HEK293 (cell line): ENCODE results near the gene CCDC149.

Experiments
- CTCF ChIA-PET: fragments of 350-600 bp; formaldehyde crosslinking; extraction: SDS; loops from one replicate; lab custom pipeline; 2021; ENCODE audit warnings: antibody characterized with exemption; lab: Yijun Ruan, JAX
- POLR2A ChIA-PET: fragments of 300-600 bp; formaldehyde crosslinking; extraction: SDS; loops from one replicate; lab custom pipeline; 2020; ENCODE audit warnings: antibody characterized with exemption, inconsistent platforms; lab: Yijun Ruan, JAX
- H3K27ac ChIP-seq: fragments of 200-500 bp; sonication (Bioruptor generic); 2 replicates; pipeline ENCODE4 v1.5.1; 2014; ENCODE audit warnings: low read depth, low read length, control low read depth, inconsistent platforms; ENCODE audit errors: extremely low read depth
- H3K36me3 ChIP-seq, 2 experiments: fragments of 200-500 bp in 1 of 2; sonication (Bioruptor generic) in 1 of 2; 1 replicate in 1 of 2; 2 replicates in 1 of 2; pipeline ENCODE4 v1.5.1; 2014 to 2017; ENCODE audit warnings: inconsistent platforms in 2 of 2, low read length in 2 of 2; ENCODE audit not compliant: control insufficient read depth in 2 of 2, insufficient read depth in 1 of 2
- H3K4me1 ChIP-seq: fragments of 200-500 bp; sonication (Bioruptor generic); 2 replicates; pipeline ENCODE4 v1.5.1; 2014; ENCODE audit warnings: mild to moderate bottlenecking, low read length, inconsistent platforms; ENCODE audit not compliant: control insufficient read depth, insufficient read depth
- H3K4me3 ChIP-seq: 2 replicates; pipeline ENCODE4 v1.5.1; 2011; ENCODE audit warnings: low read depth, mild to moderate bottlenecking, control low read depth, low read length, moderate library complexity
- H3K9me3 ChIP-seq: fragments of 200-500 bp; sonication (Bioruptor generic); 2 replicates; pipeline ENCODE4 v1.5.1; 2014; ENCODE audit warnings: low read depth, low read length, inconsistent platforms; ENCODE audit not compliant: control insufficient read depth, insufficient read depth
- SCRT2 ChIP-seq: fragments of 450-650 bp; formaldehyde crosslinking; IDR thresholded peaks from 2 replicates; pipeline ENCODE4 v1.5.1; 2016; ENCODE audit warnings: missing biosample characterization, missing genetic modification characterization
- ZBTB20 ChIP-seq: fragments of 450-650 bp; formaldehyde crosslinking; IDR thresholded peaks from 2 replicates; pipeline ENCODE4 v1.5.1; 2016; ENCODE audit warnings: missing biosample characterization, missing genetic modification characterization
- ZFHX2 ChIP-seq: fragments of 450-650 bp; formaldehyde crosslinking; conservative IDR thresholded peaks from 2 replicates; pipeline ENCODE4 v1.5.1; 2016; ENCODE audit warnings: missing biosample characterization, missing genetic modification characterization
- ZNF132 ChIP-seq: fragments of 450-650 bp; formaldehyde crosslinking; IDR thresholded peaks from 2 replicates; pipeline ENCODE4 v1.5.1; 2017; ENCODE audit warnings: missing biosample characterization, missing genetic modification characterization, borderline replicate concordance
- ZNF140 ChIP-seq: fragments of 450-650 bp; formaldehyde crosslinking; IDR thresholded peaks from 2 replicates; pipeline ENCODE4 v1.5.1; 2016; ENCODE audit warnings: missing biosample characterization, missing genetic modification characterization
- ZNF16 ChIP-seq: fragments of 450-650 bp; formaldehyde crosslinking; IDR thresholded peaks from 2 replicates; pipeline ENCODE4 v1.5.1; 2016; ENCODE audit warnings: low read depth, missing biosample characterization, missing genetic modification characterization
- ZNF214 ChIP-seq: fragments of 450-650 bp; formaldehyde crosslinking; IDR thresholded peaks from 2 replicates; pipeline ENCODE4 v1.5.1; 2017; ENCODE audit warnings: missing biosample characterization, mild to moderate bottlenecking, missing genetic modification characterization, borderline replicate concordance
- ZNF311 ChIP-seq: fragments of 450-650 bp; formaldehyde crosslinking; IDR thresholded peaks from 2 replicates; pipeline ENCODE4 v1.5.1; 2017; ENCODE audit warnings: missing biosample characterization, missing genetic modification characterization, borderline replicate concordance
- ZNF510 ChIP-seq: fragments of 450-650 bp; formaldehyde crosslinking; IDR thresholded peaks from 2 replicates; pipeline ENCODE4 v1.5.1; 2018; ENCODE audit warnings: mild to moderate bottlenecking, missing genetic modification characterization, missing biosample characterization; ENCODE audit not compliant: insufficient replicate concordance
- ZNF544 ChIP-seq: fragments of 450-650 bp; formaldehyde crosslinking; IDR thresholded peaks from 2 replicates; pipeline ENCODE4 v1.5.0; 2017; ENCODE audit warnings: missing biosample characterization, missing genetic modification characterization
- ZNF677 ChIP-seq: fragments of 450-650 bp; IDR thresholded peaks from 2 replicates; pipeline ENCODE4 v1.5.0; 2018; ENCODE audit warnings: missing biosample characterization, mild to moderate bottlenecking, missing genetic modification characterization, moderate library complexity
- ZSCAN16 ChIP-seq: fragments of 450-650 bp; formaldehyde crosslinking; IDR thresholded peaks from 2 replicates; pipeline ENCODE4 v1.5.1; 2016; ENCODE audit warnings: missing biosample characterization, missing genetic modification characterization
- TF ChIP-seq, protein P1 (sequence below): fragments of 450-650 bp; formaldehyde crosslinking; conservative IDR thresholded peaks from 2 replicates; pipeline ENCODE4 v1.5.1; 2016; ENCODE audit warnings: low read depth, missing biosample characterization, missing genetic modification characterization
- TF ChIP-seq, protein P2 (sequence below): fragments of 450-650 bp; formaldehyde crosslinking; IDR thresholded peaks from 2 replicates; pipeline ENCODE4 v1.5.1; 2017; ENCODE audit warnings: missing biosample characterization, missing genetic modification characterization
- TF ChIP-seq, protein P3 (sequence below): fragments of 450-650 bp; formaldehyde crosslinking; IDR thresholded peaks from 2 replicates; pipeline ENCODE4 v1.5.1; 2016; ENCODE audit warnings: missing biosample characterization, missing genetic modification characterization
- TF ChIP-seq, protein P4 (sequence below): fragments of 450-650 bp; formaldehyde crosslinking; IDR thresholded peaks from 2 replicates; pipeline ENCODE4 v1.5.1; 2016; ENCODE audit warnings: missing biosample characterization, missing genetic modification characterization, borderline replicate concordance

Gene CCDC149

DNA sequence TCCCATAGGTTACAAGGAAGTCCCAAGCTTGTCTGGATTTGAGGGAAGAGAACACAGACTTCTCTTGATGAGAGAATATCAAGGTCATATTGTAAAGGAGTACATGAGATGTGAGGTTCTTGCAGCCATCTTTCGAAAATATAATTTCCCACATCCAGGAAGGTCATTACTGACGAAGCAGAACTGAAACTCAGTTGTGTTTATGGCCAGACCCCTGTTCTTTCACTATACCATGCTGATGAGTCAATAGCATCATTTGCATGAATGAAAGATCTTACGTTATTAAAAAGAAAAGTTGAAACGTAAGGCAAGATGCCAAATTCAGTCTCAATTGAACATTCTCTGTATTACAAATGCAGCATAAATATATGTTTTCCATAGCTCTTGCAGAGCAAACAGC, 14.2 kb upstream of the CCDC149 start:
- TF ChIP-seq ZBTB20 (tag by site-specific recombination) (no peak), ZNF132 (tag by site-specific recombination) (no peak), ZSCAN16 (no peak)
- TF ChIP-seq, protein P1, sequence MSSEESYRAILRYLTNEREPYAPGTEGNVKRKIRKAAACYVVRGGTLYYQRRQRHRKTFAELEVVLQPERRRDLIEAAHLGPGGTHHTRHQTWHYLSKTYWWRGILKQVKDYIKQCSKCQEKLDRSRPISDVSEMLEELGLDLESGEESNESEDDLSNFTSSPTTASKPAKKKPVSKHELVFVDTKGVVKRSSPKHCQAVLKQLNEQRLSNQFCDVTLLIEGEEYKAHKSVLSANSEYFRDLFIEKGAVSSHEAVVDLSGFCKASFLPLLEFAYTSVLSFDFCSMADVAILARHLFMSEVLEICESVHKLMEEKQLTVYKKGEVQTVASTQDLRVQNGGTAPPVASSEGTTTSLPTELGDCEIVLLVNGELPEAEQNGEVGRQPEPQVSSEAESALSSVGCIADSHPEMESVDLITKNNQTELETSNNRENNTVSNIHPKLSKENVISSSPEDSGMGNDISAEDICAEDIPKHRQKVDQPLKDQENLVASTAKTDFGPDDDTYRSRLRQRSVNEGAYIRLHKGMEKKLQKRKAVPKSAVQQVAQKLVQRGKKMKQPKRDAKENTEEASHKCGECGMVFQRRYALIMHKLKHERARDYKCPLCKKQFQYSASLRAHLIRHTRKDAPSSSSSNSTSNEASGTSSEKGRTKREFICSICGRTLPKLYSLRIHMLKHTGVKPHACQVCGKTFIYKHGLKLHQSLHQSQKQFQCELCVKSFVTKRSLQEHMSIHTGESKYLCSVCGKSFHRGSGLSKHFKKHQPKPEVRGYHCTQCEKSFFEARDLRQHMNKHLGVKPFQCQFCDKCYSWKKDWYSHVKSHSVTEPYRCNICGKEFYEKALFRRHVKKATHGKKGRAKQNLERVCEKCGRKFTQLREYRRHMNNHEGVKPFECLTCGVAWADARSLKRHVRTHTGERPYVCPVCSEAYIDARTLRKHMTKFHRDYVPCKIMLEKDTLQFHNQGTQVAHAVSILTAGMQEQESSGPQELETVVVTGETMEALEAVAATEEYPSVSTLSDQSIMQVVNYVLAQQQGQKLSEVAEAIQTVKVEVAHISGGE: no peak
- TF ChIP-seq, all 188 proteins: peak for 0
- Histone ChIP-seq H3K27ac (no peak overlapping the region), H3K4me1 (no peaks in the 10 kb centered on the region), H3K36me3 (no peaks in the 10 kb centered on the region), H3K4me3 (no peak overlapping the region), H3K9me3 (no peaks in the 10 kb centered on the region)
- ChIA-PET CTCF (no interaction called here), POLR2A (no interaction called here)

DNA sequence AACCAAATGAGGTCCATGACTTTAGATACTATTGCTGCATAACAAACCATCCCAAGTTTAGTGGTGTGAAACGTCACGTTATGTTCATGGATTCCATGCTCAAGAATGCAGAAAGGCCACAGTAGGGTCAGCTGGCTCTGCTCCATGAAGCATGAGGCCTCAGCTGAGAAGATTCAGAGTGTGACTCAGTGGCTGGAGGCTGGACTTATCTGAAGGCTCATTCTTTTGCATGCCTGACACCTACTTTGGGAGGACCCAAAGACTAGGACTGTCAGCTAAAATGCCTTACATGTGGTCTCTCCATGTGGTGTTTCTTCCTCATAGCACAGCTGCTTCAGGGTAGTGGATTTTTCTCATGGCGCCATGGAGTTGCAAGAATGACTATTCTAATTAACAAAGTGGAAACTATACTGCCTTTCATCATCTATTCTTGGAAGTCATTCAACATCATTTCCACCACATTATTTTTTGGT, 11.5 kb upstream of the CCDC149 start:
- CTCF ChIA-PET: interaction anchor here (0.8 kb wide), 1 partner anchor 56 kb away, joined by 5 read pairs; no protein-coding TSS in a partner anchor

DNA sequence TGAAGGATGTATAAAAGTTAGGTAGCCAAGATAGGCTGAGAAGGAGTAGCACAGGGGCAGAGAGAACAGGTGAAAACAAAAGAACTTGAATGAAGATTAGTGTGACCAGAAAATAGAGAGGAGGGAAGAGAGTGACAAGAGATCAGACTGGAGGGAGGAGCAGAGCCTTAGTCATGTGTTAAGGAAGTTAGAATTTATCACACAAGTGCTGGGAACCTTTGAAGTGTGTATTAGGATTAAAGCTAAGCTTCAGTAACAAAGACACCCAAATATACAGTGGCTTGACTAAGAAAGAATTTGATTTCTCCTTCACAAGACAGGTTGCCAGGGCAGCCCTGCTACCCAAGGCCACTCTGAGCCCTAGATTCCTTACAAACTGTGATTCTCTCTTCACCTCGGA, 10.7 kb upstream of the CCDC149 start:
- no peaks in the 10 kb centered on the region for H3K9me3 ChIP-seq
- H3K4me3 ChIP-seq: no peak overlapping the region
- H3K4me1 ChIP-seq: no peaks in the 10 kb centered on the region
- ChIA-PET CTCF (no interaction called here), POLR2A (no interaction called here)
- H3K36me3 ChIP-seq: no peaks in the 10 kb centered on the region
- no peak overlapping the region for H3K27ac ChIP-seq
- TF ChIP-seq ZNF140 (tag by site-specific recombination) (no peak), ZNF677 (tag by site-specific recombination) (no peak), ZNF544 (tag by site-specific recombination) (no peak), SCRT2 (tag by site-specific recombination) (no peak), ZFHX2 (no peak), ZNF510 (tag by site-specific recombination) (no peak)
- TF ChIP-seq, protein P2, sequence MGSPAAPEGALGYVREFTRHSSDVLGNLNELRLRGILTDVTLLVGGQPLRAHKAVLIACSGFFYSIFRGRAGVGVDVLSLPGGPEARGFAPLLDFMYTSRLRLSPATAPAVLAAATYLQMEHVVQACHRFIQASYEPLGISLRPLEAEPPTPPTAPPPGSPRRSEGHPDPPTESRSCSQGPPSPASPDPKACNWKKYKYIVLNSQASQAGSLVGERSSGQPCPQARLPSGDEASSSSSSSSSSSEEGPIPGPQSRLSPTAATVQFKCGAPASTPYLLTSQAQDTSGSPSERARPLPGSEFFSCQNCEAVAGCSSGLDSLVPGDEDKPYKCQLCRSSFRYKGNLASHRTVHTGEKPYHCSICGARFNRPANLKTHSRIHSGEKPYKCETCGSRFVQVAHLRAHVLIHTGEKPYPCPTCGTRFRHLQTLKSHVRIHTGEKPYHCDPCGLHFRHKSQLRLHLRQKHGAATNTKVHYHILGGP: no peak

More for the DNA sequence above, 11.5 kb upstream of the CCDC149 start:
- Histone ChIP-seq H3K4me1 (no peaks in the 10 kb centered on the region), H3K27ac (no peak overlapping the region), H3K36me3 (no peaks in the 10 kb centered on the region), H3K9me3 (no peaks in the 10 kb centered on the region), H3K4me3 (no peak overlapping the region)
- TF ChIP-seq ZNF16 (tag by site-specific recombination): no peak
- TF ChIP-seq, protein P3, sequence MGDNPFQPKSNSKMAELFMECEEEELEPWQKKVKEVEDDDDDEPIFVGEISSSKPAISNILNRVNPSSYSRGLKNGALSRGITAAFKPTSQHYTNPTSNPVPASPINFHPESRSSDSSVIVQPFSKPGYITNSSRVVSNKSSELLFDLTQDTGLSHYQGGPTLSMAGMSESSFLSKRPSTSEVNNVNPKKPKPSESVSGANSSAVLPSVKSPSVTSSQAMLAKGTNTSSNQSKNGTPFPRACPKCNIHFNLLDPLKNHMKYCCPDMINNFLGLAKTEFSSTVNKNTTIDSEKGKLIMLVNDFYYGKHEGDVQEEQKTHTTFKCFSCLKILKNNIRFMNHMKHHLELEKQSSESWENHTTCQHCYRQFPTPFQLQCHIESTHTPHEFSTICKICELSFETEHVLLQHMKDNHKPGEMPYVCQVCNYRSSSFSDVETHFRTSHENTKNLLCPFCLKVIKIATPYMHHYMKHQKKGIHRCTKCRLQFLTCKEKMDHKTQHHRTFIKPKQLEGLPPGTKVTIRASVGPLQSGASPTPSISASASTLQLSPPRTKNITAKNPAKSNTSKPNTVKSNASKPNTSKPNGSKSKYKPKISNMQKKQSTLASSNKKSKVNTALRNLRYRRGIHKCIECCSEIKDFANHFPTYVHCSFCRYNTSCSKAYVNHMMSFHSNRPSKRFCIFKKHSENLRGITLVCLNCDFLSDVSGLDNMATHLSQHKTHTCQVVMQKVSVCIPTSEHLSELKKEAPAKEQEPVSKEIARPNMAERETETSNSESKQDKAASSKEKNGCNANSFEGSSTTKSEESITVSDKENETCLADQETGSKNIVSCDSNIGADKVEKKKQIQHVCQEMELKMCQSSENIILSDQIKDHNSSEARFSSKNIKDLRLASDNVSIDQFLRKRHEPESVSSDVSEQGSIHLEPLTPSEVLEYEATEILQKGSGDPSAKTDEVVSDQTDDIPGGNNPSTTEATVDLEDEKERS: no peak
- TF ChIP-seq, protein P4, sequence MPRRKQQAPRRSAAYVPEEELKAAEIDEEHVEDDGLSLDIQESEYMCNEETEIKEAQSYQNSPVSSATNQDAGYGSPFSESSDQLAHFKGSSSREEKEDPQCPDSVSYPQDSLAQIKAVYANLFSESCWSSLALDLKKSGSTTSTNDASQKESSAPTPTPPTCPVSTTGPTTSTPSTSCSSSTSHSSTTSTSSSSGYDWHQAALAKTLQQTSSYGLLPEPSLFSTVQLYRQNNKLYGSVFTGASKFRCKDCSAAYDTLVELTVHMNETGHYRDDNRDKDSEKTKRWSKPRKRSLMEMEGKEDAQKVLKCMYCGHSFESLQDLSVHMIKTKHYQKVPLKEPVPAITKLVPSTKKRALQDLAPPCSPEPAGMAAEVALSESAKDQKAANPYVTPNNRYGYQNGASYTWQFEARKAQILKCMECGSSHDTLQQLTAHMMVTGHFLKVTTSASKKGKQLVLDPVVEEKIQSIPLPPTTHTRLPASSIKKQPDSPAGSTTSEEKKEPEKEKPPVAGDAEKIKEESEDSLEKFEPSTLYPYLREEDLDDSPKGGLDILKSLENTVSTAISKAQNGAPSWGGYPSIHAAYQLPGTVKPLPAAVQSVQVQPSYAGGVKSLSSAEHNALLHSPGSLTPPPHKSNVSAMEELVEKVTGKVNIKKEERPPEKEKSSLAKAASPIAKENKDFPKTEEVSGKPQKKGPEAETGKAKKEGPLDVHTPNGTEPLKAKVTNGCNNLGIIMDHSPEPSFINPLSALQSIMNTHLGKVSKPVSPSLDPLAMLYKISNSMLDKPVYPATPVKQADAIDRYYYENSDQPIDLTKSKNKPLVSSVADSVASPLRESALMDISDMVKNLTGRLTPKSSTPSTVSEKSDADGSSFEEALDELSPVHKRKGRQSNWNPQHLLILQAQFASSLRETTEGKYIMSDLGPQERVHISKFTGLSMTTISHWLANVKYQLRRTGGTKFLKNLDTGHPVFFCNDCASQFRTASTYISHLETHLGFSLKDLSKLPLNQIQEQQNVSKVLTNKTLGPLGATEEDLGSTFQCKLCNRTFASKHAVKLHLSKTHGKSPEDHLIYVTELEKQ (tag by site-specific recombination): no peak
- no peak for TF ChIP-seq ZNF214 (tag by site-specific recombination)
- no peak for TF ChIP-seq ZNF311 (tag by site-specific recombination)
- no peak for TF ChIP-seq ZNF132 (tag by site-specific recombination)
- POLR2A ChIA-PET: no interaction called here
